ENCODE measurements around the gene TBC1D12.

DNA sequence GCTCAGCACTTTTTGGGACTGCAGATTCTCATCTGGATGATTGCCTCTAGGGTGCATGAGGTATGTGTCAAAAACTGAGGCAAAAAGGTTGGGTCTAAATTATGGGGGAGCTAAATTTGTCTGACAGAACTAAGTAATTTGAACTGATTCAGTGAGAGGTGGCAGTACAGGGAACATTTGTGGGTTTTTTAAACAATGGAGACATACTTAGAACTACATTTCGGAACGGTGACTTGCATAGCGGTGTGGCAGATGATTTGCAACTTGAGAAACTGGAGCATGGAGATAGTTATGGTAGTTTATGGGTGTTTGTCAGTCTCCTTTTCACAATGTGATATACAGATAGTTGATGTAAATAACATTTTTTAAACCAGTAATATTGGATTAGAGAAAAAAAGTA is 14.6 kb downstream of the TBC1D12 start:
- TF ChIP-seq CTCF (IDR thresholded peaks at IDR 0.05), result no peak
- no peak for TF ChIP-seq POLR2A (IDR thresholded peaks at IDR 0.05)
